Suprapubic skin (tissue), 4 donors: ENCODE results near the gene NPAS3. TPM values are rescaled to one million over a fixed set of nuclear protein-coding genes. Genes with fewer than 3 reads are reported as not detected.

Source experiments
- DNase-seq, 2 donors: peaks; one replicate each; pipeline ENCODE4 v3.0.0-alpha.2; 2019; ENCODE audit warnings: low spot score in 2 of 2
- H3K27ac ChIP-seq: fragments of 200-600 bp; sonication (generic); one replicate; pipeline ENCODE4 v1.5.1; 2019
- H3K27me3 ChIP-seq: fragments of 200-600 bp; sonication (generic); one replicate; pipeline ENCODE4 v1.5.1; 2019
- H3K36me3 ChIP-seq: fragments of 200-600 bp; sonication (generic); one replicate; pipeline ENCODE4 v1.5.1; 2019
- H3K4me1 ChIP-seq: fragments of 200-600 bp; sonication (generic); one replicate; pipeline ENCODE4 v1.5.1; 2019
- H3K4me3 ChIP-seq: fragments of 200-600 bp; sonication (generic); one replicate; pipeline ENCODE4 v1.5.1; 2019; ENCODE audit warnings: mild to moderate bottlenecking
- H3K9me3 ChIP-seq: fragments of 200-600 bp; sonication (generic); one replicate; pipeline ENCODE4 v1.5.1; 2019
- CTCF ChIP-seq, 2 donors: fragments of 200-600 bp in 1 of 2; fragments of 450-650 bp in 1 of 2; sonication (generic) in 1 of 2; IDR thresholded peaks; one replicate each; pipeline ENCODE4 v1.5.1; 2016 to 2019; ENCODE audit warnings: antibody characterized with exemption in 2 of 2, mild to moderate bottlenecking in 1 of 2, moderate library complexity in 1 of 2
- EP300 ChIP-seq: sonication (generic); formaldehyde crosslinking; IDR thresholded peaks from one replicate; pipeline ENCODE4 v1.6.1; 2017; ENCODE audit warnings: antibody characterized with exemption
- POLR2A ChIP-seq, 2 donors: fragments of 450-650 bp; IDR thresholded peaks; one replicate each; pipeline ENCODE4 v1.6.1; 2017; ENCODE audit warnings: antibody characterized with exemption in 2 of 2, mild to moderate bottlenecking in 2 of 2, moderate library complexity in 2 of 2
- POLR2AphosphoS5 ChIP-seq, 3 donors: sonication (generic); formaldehyde crosslinking; IDR thresholded peaks; one replicate each; pipeline ENCODE4 v1.6.1; 2017; ENCODE audit warnings: antibody characterized with exemption in 3 of 3
- WGBS: methylation state at CpG from one replicate; pipeline ENCODE4 v1.1.5; 2018; 5-methylcytosine and 5-hydroxymethylcytosine counted together
- total RNA-seq, 4 donors: library from RNA; depleted of rRNA; stranded (reverse); fragments of >200 nt; gene quantifications; one replicate each; pipeline ENCODE4 v1.1.0, GENCODE V29; 2016

Gene NPAS3
- total RNA-seq, 4 donors from 2014 or later: 0.17 to 0.45 (median 0.29) TPM; not detected in 1

DNA sequence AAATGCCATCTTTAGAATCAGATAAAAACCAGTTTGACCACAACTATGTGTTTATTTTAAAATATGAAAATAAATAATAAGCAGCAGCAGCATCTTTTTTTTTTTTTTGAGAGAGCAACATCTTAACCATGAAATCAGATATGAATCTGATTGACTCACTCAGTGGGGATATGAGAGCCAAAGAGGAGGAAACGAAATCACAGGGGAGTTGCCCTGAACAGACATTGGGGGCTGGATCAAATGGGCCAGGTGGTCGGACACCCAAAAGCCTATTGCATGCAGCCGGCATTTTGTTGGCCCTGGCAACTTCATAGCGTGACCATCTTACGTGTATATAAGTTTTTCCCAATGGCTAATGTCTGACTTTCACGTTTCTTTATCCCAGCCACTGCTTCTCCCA lies 321.1 kb downstream of the NPAS3 start:
- Histone ChIP-seq H3K27ac (no peak overlapping the region), H3K9me3 (no peaks in the 10 kb centered on the region), H3K27me3 (no peaks in the 10 kb centered on the region), H3K36me3 (no peaks in the 10 kb centered on the region), H3K4me1 (no peaks in the 10 kb centered on the region), H3K4me3 (no peak overlapping the region)
- DNase-seq: no peak
- no peak for TF ChIP-seq POLR2AphosphoS5 (IDR thresholded peaks at IDR 0.05)
- TF ChIP-seq CTCF (IDR thresholded peaks at IDR 0.05): no peak
- TF ChIP-seq POLR2A (IDR thresholded peaks at IDR 0.05): no peak
- TF ChIP-seq EP300: no peak
- WGBS: 77% methylated on average over 6 of the region's 6 CpGs

GRCh38 chr14:33271216-33271615 lies 332.5 kb downstream of the NPAS3 start:
- Histone ChIP-seq H3K36me3 (no peaks in the 10 kb centered on the region), H3K4me1 (no peaks in the 10 kb centered on the region), H3K27me3 (no peaks in the 10 kb centered on the region), H3K9me3 (no peaks in the 10 kb centered on the region), H3K4me3 (no peak overlapping the region), H3K27ac (no peak overlapping the region)
- no peak for DNase-seq
- TF ChIP-seq EP300 (no peak), POLR2A (IDR thresholded peaks at IDR 0.05) (no peak), POLR2AphosphoS5 (IDR thresholded peaks at IDR 0.05) (no peak), CTCF (IDR thresholded peaks at IDR 0.05) (no peak)
- WGBS: 98% methylated on average over 2 of the region's 2 CpGs

- H3K9me3 ChIP-seq: no peaks in the 10 kb centered on the region
- DNase-seq: no peak
- H3K36me3 ChIP-seq: no peaks in the 10 kb centered on the region
- H3K27ac ChIP-seq: no peak overlapping the region
- 42% methylated on average over 2 of the region's 2 CpGs for WGBS
- H3K4me1 ChIP-seq: no peaks in the 10 kb centered on the region
- TF ChIP-seq CTCF (IDR thresholded peaks at IDR 0.05): no peak
- no peak for TF ChIP-seq POLR2A (IDR thresholded peaks at IDR 0.05)
- no peak for TF ChIP-seq EP300
- no peak for TF ChIP-seq POLR2AphosphoS5 (IDR thresholded peaks at IDR 0.05)
- no peak overlapping the region for H3K4me3 ChIP-seq
- H3K27me3 ChIP-seq: no peaks in the 10 kb centered on the region
Observed at GRCh38 chr14:33271891-33272290, 333.2 kb downstream of the NPAS3 start.

GRCh38 chr14:33273978-33274377 lies 335.3 kb downstream of the NPAS3 start:
- WGBS: 90% methylated on average over 4 of the region's 4 CpGs
- Histone ChIP-seq H3K27me3 (no peaks in the 10 kb centered on the region), H3K36me3 (no peaks in the 10 kb centered on the region), H3K9me3 (no peaks in the 10 kb centered on the region), H3K27ac (no peak overlapping the region), H3K4me3 (no peak overlapping the region), H3K4me1 (no peaks in the 10 kb centered on the region)
- TF ChIP-seq POLR2A (IDR thresholded peaks at IDR 0.05): no peak
- DNase-seq: no peak

GRCh38 chr14:33275879-33276278 lies 337.2 kb downstream of the NPAS3 start:
- Histone ChIP-seq H3K9me3 (no peaks in the 10 kb centered on the region), H3K27me3 (no peaks in the 10 kb centered on the region), H3K4me3 (no peak overlapping the region), H3K4me1 (no peaks in the 10 kb centered on the region), H3K27ac (no peak overlapping the region), H3K36me3 (no peaks in the 10 kb centered on the region)
- 72% methylated on average over 4 of the region's 4 CpGs for WGBS
- TF ChIP-seq POLR2A (IDR thresholded peaks at IDR 0.05): no peak
- TF ChIP-seq CTCF (IDR thresholded peaks at IDR 0.05): no peak
- no peak for TF ChIP-seq POLR2AphosphoS5 (IDR thresholded peaks at IDR 0.05)
- no peak for TF ChIP-seq EP300
- no peak for DNase-seq

GRCh38 chr14:33279865-33280264 lies 341.2 kb downstream of the NPAS3 start:
- no peak overlapping the region for H3K27ac ChIP-seq
- H3K9me3 ChIP-seq: no peaks in the 10 kb centered on the region
- TF ChIP-seq POLR2AphosphoS5 (IDR thresholded peaks at IDR 0.05): no peak
- no peak for TF ChIP-seq CTCF (IDR thresholded peaks at IDR 0.05)
- TF ChIP-seq POLR2A (IDR thresholded peaks at IDR 0.05): no peak
- TF ChIP-seq EP300: no peak
- no peaks in the 10 kb centered on the region for H3K4me1 ChIP-seq
- no peaks in the 10 kb centered on the region for H3K36me3 ChIP-seq
- H3K4me3 ChIP-seq: no peak overlapping the region
- DNase-seq: no peak
- WGBS: 71% methylated on average over 3 of the region's 3 CpGs
- no peaks in the 10 kb centered on the region for H3K27me3 ChIP-seq
